Endodermal cell (in vitro differentiated cells): Measurements from ENCODE around the gene CFAP97. TPM values are rescaled to one million over a fixed set of nuclear protein-coding genes. Genes with fewer than 3 reads are reported as not detected.

Experiments
- DNase-seq: peaks from one replicate; pipeline ENCODE4 v3.0.0-alpha.2; 2017
- H3K27ac ChIP-seq: 2 replicates; pipeline ENCODE4 v1.5.1; 2013; ENCODE audit warnings: mild to moderate bottlenecking, low read depth, low read length, moderate library complexity
- H3K27me3 ChIP-seq: 2 replicates; pipeline ENCODE4 v1.6.1; 2013; ENCODE audit warnings: mild to moderate bottlenecking, low read length, moderate library complexity; ENCODE audit not compliant: insufficient read depth, control insufficient read depth, poor library complexity, severe bottlenecking
- H3K36me3 ChIP-seq: 2 replicates; pipeline ENCODE4 v1.7.0; 2013; ENCODE audit warnings: mild to moderate bottlenecking, low read length, moderate library complexity; ENCODE audit not compliant: control insufficient read depth, insufficient read depth
- H3K4me1 ChIP-seq: one replicate; pipeline ENCODE4 v1.7.0; 2013; ENCODE audit warnings: low read length; ENCODE audit not compliant: control insufficient read depth, insufficient read depth
- H3K4me3 ChIP-seq: 2 replicates; pipeline ENCODE4 v1.5.1; 2013; ENCODE audit warnings: mild to moderate bottlenecking, low read length, moderate library complexity
- H3K9ac ChIP-seq: 2 replicates; pipeline ENCODE4 v1.6.1; 2013; ENCODE audit warnings: mild to moderate bottlenecking, low read length, moderate library complexity; ENCODE audit not compliant: poor library complexity, severe bottlenecking; ENCODE audit errors: extremely low read depth
- H3K9me3 ChIP-seq: 2 replicates; pipeline ENCODE4 v1.6.1; 2013; ENCODE audit warnings: mild to moderate bottlenecking, low read length, moderate library complexity; ENCODE audit not compliant: control insufficient read depth
- H3K27ac Mint-ChIP-seq: 2 replicates; pipeline ENCODE4 v1.8.0; 2020; ENCODE audit warnings: mixed read lengths
- H3K27me3 Mint-ChIP-seq: 2 replicates; pipeline ENCODE4 v1.8.0; 2021; ENCODE audit warnings: mild to moderate bottlenecking, mixed read lengths; ENCODE audit not compliant: insufficient read depth
- H3K36me3 Mint-ChIP-seq: 2 replicates; pipeline ENCODE4 v1.8.0; 2020; ENCODE audit warnings: low read depth, mixed read lengths
- H3K4me1 Mint-ChIP-seq: 2 replicates; pipeline ENCODE4 v1.8.0; 2020; ENCODE audit warnings: mixed read lengths
- H3K4me3 Mint-ChIP-seq: 2 replicates; pipeline ENCODE4 v1.8.0; 2020; ENCODE audit warnings: mild to moderate bottlenecking, moderate library complexity, mixed read lengths
- H3K9me3 Mint-ChIP-seq: 2 replicates; pipeline ENCODE4 v1.8.0; 2020; ENCODE audit warnings: mild to moderate bottlenecking, mixed read lengths
- WGBS, 2 experiments: methylation state at CpG; one replicate each; pipeline versions ENCODE4 v1.1.5 to v1.1.7; 2013; ENCODE audit warnings: missing lambda C conversion rate in 2 of 2, mixed read lengths in 1 of 2; ENCODE audit not compliant: insufficient coverage in 1 of 2, insufficient read length in 1 of 2; 5-methylcytosine and 5-hydroxymethylcytosine counted together
- total RNA-seq, 2 donors: library from RNA; stranded (reverse); fragmentation: NEBNext Ultra II Directional in 1 of 2; extraction: Animal tissue kit (Norgen Biotek cat#: 25700) in 1 of 2; gene quantifications; 2 replicates in 1 of 2; 3 replicates in 1 of 2; pipeline ENCODE4 v1.2.1, GENCODE V29; 2021
- TF ChIP-seq, protein P1 (sequence below): fragments of 200-600 bp; sonication (generic); conservative IDR thresholded peaks from 2 replicates; pipeline ENCODE4 v1.5.0; 2021; ENCODE audit warnings: antibody characterized with exemption, mild to moderate bottlenecking

The CFAP97 gene
- total RNA-seq, 2 donors from 2014 or later, result 33.8 to 41.6 TPM

DNA sequence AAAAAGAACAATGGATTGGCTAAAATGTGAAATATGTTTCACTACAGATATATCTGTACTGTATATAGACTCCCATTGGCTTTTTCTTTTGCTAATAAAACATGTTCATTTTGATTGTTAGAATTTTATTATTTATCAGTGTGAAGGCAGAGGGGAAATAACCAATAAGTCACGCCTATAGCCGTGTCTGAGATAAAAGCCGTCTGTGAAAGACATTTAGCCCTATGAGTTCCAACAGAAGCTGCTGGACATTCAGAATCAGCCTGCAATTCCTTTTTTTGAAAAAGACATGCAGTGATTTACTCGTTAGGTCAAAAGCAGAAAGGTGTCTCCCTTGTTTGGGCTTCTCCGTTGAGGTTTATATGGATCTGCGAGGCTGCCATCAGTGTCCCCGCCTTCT is 84.9 kb downstream of the CFAP97 start:
- Histone ChIP-seq H3K36me3 (no peaks in the 10 kb centered on the region), H3K27me3 (no peaks in the 10 kb centered on the region), H3K4me3 (no peak overlapping the region), H3K4me1 (no peaks in the 10 kb centered on the region), H3K9me3 (no peaks in the 10 kb centered on the region), H3K27ac (no peak overlapping the region), H3K9ac (no peak overlapping the region)
- DNase-seq, result no peak
- TF ChIP-seq, protein P1, sequence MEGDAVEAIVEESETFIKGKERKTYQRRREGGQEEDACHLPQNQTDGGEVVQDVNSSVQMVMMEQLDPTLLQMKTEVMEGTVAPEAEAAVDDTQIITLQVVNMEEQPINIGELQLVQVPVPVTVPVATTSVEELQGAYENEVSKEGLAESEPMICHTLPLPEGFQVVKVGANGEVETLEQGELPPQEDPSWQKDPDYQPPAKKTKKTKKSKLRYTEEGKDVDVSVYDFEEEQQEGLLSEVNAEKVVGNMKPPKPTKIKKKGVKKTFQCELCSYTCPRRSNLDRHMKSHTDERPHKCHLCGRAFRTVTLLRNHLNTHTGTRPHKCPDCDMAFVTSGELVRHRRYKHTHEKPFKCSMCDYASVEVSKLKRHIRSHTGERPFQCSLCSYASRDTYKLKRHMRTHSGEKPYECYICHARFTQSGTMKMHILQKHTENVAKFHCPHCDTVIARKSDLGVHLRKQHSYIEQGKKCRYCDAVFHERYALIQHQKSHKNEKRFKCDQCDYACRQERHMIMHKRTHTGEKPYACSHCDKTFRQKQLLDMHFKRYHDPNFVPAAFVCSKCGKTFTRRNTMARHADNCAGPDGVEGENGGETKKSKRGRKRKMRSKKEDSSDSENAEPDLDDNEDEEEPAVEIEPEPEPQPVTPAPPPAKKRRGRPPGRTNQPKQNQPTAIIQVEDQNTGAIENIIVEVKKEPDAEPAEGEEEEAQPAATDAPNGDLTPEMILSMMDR, result no peak
- Mint-ChIP-seq H3K27me3 (peaks cover 4% of the 10 kb centered on the region), H3K4me1 (peaks cover 21% of the 10 kb centered on the region), H3K4me3 (no peak overlapping the region), H3K9me3 (no peaks in the 10 kb centered on the region), H3K36me3 (no peaks in the 10 kb centered on the region), H3K27ac (no peak overlapping the region)
- WGBS, 2 experiments, result 90 to 96% methylated on average over 7 of the region's 7 CpGs

DNA sequence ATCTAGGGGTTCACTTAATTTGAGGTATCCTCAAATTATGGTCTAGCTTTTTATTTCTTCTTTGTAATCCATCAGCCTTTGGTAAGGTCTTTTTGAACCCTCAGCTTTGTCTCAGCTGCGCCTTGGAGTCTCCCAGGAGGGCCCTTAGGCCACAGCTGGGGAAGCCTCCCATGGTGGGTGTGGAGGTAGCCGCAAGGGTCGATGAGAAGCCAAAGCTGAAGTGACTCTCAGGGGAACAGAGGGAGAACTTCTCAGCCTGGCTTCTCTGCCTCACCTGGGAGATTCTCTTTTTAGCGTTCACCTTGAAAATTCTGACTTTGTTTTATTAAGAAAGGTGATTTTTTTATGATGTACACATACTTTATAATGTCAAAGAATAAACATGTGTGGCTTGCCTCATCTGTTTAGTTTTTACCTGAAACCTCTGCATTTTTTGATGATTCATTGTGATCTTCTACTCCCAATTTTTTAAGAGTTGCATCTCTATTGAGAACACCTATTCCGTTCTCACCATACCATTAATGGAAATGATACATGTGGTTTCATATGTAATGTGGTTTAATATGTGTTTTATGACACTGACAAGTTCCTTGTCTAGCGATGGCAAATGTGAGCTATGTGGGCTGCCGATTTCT is 86.4 kb downstream of the CFAP97 start:
- Histone ChIP-seq H3K4me3 (no peak overlapping the region), H3K9me3 (no peaks in the 10 kb centered on the region), H3K27ac (no peak overlapping the region), H3K9ac (no peak overlapping the region), H3K36me3 (no peaks in the 10 kb centered on the region), H3K4me1 (no peaks in the 10 kb centered on the region), H3K27me3 (no peaks in the 10 kb centered on the region)
- DNase-seq, result peak; percentile 59
- Mint-ChIP-seq H3K9me3 (no peaks in the 10 kb centered on the region), H3K4me3 (no peak overlapping the region), H3K27me3 (no peaks in the 10 kb centered on the region), H3K27ac (no peak overlapping the region), H3K36me3 (no peaks in the 10 kb centered on the region), H3K4me1 (peaks cover 21% of the 10 kb centered on the region)
- TF ChIP-seq, protein P1, result no peak
- WGBS, 2 experiments, result 60 to 85% methylated on average over 1 to 7 of the region's 7 CpGs

DNA sequence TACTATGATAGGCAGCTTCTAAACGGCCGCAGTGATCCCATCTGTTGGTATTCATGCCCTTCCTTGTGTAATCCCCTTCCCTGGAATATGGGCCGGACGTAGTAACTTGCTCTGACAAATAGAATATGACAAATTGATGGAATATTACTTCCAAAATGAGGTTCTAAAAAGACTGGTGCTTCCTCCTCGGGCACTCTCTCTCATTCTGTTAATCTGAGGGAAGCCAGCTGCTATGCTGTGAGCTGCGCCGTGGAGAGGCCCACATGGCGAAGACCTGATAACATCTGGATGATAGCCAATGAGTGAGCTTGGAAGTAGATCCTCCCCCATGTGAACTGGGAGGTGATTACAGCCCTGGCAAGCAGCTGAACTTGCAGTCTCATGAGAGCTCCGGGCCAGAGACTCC is 88.0 kb downstream of the CFAP97 start:
- 69 to 75% methylated on average over 8 to 9 of the region's 9 CpGs for WGBS, 2 experiments
- no peak overlapping the region for H3K4me3 Mint-ChIP-seq
- no peaks in the 10 kb centered on the region for H3K36me3 Mint-ChIP-seq
- H3K9ac ChIP-seq, result no peak overlapping the region
- H3K4me1 Mint-ChIP-seq, result peaks cover 21% of the 10 kb centered on the region
- TF ChIP-seq, protein P1, result no peak
- no peaks in the 10 kb centered on the region for H3K36me3 ChIP-seq
- no peaks in the 10 kb centered on the region for H3K9me3 ChIP-seq
- H3K27me3 ChIP-seq, result no peaks in the 10 kb centered on the region
- no peaks in the 10 kb centered on the region for H3K27me3 Mint-ChIP-seq
- H3K4me3 ChIP-seq, result no peak overlapping the region
- no peak overlapping the region for H3K27ac ChIP-seq
- H3K27ac Mint-ChIP-seq, result peak overlapping the region; percentile 88
- H3K4me1 ChIP-seq, result no peaks in the 10 kb centered on the region
- peak; percentile 88 for DNase-seq
- no peaks in the 10 kb centered on the region for H3K9me3 Mint-ChIP-seq
